WTC11 (cell line): Measurements from ENCODE around the gene MRPL44.

Experiments used
- CBFB ChIP-seq: sonication (generic); formaldehyde crosslinking; IDR thresholded peaks from 2 replicates; pipeline ENCODE4 v1.8.1; 2022; ENCODE audit warnings: mild to moderate bottlenecking, low read depth, missing genetic modification reagents
- CTCF ChIP-seq: fragments of 200-600 bp; IDR thresholded peaks from 2 replicates; pipeline ENCODE4 v1.8.0; 2022; ENCODE audit warnings: antibody characterized with exemption
- ESRRA ChIP-seq: sonication (generic); formaldehyde crosslinking; IDR thresholded peaks from 2 replicates; pipeline ENCODE4 v1.8.1; 2022; ENCODE audit warnings: mild to moderate bottlenecking, missing genetic modification reagents, borderline replicate concordance
- FOXJ3 ChIP-seq: sonication (generic); formaldehyde crosslinking; IDR thresholded peaks from 2 replicates; pipeline ENCODE4 v1.9.0; 2021; ENCODE audit warnings: missing genetic modification reagents, mild to moderate bottlenecking, borderline replicate concordance
- TEAD4 ChIP-seq: sonication (generic); formaldehyde crosslinking; IDR thresholded peaks from 2 replicates; pipeline ENCODE4 v1.8.0; 2022; ENCODE audit warnings: mild to moderate bottlenecking, missing genetic modification reagents
- USF1 ChIP-seq: sonication (generic); formaldehyde crosslinking; IDR thresholded peaks from 2 replicates; pipeline ENCODE4 v1.8.0; 2022; ENCODE audit warnings: mild to moderate bottlenecking, missing genetic modification reagents
- ZNF138 ChIP-seq: sonication (generic); formaldehyde crosslinking; conservative IDR thresholded peaks from 2 replicates; pipeline ENCODE4 v1.8.1; 2022; ENCODE audit warnings: mild to moderate bottlenecking, moderate library complexity, missing genetic modification reagents
- TF ChIP-seq, protein P1 (sequence below): sonication (generic); formaldehyde crosslinking; IDR thresholded peaks from 2 replicates; pipeline ENCODE4 v1.8.1; 2023; ENCODE audit warnings: mild to moderate bottlenecking, missing genetic modification reagents
- TF ChIP-seq, protein P2 (sequence below): sonication (generic); formaldehyde crosslinking; IDR thresholded peaks from 2 replicates; pipeline ENCODE4 v1.8.1; 2022; ENCODE audit warnings: low read depth, mild to moderate bottlenecking, moderate library complexity, missing genetic modification reagents, borderline replicate concordance
- TF ChIP-seq, protein P3 (sequence below): sonication (generic); formaldehyde crosslinking; IDR thresholded peaks from 2 replicates; pipeline ENCODE4 v1.8.1; 2022; ENCODE audit warnings: low read depth, missing genetic modification reagents, borderline replicate concordance

DNA sequence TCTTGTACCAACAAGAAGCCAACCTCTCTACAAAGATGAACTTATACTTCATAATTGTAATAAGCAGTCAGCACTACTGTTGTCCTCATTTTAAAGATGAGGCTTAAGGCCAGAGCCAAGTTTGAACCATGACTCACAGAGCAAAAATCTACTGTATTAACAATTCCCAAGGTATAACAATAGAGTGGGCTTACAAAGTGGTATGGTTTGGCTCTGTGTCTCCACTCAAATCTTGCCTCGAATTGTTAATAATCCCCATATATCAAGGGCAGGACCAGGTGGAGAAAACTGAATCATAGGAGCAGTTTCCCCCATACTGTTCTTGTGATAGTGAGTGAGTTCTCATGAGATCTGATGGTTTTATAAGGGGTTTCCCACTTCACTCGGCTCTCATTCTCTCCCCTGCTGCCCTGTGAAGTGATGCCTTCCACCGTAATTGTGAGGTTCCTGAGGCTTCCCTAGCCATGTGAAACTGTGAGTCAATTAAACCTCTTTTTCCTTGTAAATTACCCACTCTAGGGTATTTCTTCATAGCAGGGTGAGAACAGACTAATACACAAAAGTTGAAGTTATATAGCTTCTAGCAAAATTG, 19.5 kb downstream of the MRPL44 start:
- TF ChIP-seq CTCF, result no peak
- TF ChIP-seq ZNF138 (CRISPR knock-in tag), result no peak
- TF ChIP-seq, protein P1, sequence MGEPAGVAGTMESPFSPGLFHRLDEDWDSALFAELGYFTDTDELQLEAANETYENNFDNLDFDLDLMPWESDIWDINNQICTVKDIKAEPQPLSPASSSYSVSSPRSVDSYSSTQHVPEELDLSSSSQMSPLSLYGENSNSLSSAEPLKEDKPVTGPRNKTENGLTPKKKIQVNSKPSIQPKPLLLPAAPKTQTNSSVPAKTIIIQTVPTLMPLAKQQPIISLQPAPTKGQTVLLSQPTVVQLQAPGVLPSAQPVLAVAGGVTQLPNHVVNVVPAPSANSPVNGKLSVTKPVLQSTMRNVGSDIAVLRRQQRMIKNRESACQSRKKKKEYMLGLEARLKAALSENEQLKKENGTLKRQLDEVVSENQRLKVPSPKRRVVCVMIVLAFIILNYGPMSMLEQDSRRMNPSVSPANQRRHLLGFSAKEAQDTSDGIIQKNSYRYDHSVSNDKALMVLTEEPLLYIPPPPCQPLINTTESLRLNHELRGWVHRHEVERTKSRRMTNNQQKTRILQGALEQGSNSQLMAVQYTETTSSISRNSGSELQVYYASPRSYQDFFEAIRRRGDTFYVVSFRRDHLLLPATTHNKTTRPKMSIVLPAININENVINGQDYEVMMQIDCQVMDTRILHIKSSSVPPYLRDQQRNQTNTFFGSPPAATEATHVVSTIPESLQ, result no peak
- no peak for TF ChIP-seq TEAD4 (CRISPR knock-in tag)
- no peak for TF ChIP-seq CBFB
- TF ChIP-seq, protein P2, sequence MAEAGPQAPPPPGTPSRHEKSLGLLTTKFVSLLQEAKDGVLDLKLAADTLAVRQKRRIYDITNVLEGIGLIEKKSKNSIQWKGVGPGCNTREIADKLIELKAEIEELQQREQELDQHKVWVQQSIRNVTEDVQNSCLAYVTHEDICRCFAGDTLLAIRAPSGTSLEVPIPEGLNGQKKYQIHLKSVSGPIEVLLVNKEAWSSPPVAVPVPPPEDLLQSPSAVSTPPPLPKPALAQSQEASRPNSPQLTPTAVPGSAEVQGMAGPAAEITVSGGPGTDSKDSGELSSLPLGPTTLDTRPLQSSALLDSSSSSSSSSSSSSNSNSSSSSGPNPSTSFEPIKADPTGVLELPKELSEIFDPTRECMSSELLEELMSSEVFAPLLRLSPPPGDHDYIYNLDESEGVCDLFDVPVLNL (CRISPR knock-in tag), result no peak
- TF ChIP-seq FOXJ3 (CRISPR knock-in tag), result no peak
- TF ChIP-seq ESRRA (CRISPR knock-in tag), result no peak
- TF ChIP-seq, protein P3, sequence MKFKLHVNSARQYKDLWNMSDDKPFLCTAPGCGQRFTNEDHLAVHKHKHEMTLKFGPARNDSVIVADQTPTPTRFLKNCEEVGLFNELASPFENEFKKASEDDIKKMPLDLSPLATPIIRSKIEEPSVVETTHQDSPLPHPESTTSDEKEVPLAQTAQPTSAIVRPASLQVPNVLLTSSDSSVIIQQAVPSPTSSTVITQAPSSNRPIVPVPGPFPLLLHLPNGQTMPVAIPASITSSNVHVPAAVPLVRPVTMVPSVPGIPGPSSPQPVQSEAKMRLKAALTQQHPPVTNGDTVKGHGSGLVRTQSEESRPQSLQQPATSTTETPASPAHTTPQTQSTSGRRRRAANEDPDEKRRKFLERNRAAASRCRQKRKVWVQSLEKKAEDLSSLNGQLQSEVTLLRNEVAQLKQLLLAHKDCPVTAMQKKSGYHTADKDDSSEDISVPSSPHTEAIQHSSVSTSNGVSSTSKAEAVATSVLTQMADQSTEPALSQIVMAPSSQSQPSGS, result no peak
- TF ChIP-seq USF1 (CRISPR knock-in tag), result no peak
